ENCODE measurements around the gene TMC8. TPM values are rescaled to one million over a fixed set of nuclear protein-coding genes. Genes with fewer than 3 reads are reported as not detected.

Gene TMC8
- total and polyA plus RNA-seq, 2 of the 8 experiments (the other 6 are each of a cell fraction or from before 2014, with no cell fraction given) = 1.00 to 2.8 TPM

GRCh38 chr17:78081551-78081950 lies 49.0 kb upstream of the TMC8 start:
- FAIRE-seq = no peak
- POLR2A ChIA-PET (ENCODE audit: partially characterized antibody) = no interaction called here

More at GRCh38 chr17:78081551-78081950, 49.0 kb upstream of the TMC8 start:
- WGBS, 2 experiments (ENCODE audit: extremely low coverage in 1 of 2, insufficient coverage in 1 of 2, insufficient read length in 1 of 2, insufficient replicate concordance in 2 of 2, low coverage in 1 of 2, low lambda C conversion rate in 2 of 2, missing lambda C conversion rate in 1 of 2) = 93% methylated on average over 3 of the region's 3 CpGs; no CpG with 5 or more reads in 1 of the 2 experiments
- no peak overlapping the region for H2BK5ac ChIP-seq (ENCODE audit: low read depth, low read length)
- H2AFZ ChIP-seq (ENCODE audit: low read length) = no peak overlapping the region
- H3K9ac ChIP-seq (replicated peaks in 1 of 4; ENCODE audit: extremely low read depth in 1 of 4, low read depth in 3 of 4, low read length in 3 of 4) = no peak overlapping the region
- CTCF ChIA-PET (ENCODE audit: partially characterized antibody) = interaction anchor here (0.6 to 1.3 kb wide), 2 partner anchors 12 to 31 kb away, joined by 3 to 4 read pairs; no protein-coding TSS in a partner anchor
- H3K27ac ChIP-seq (ENCODE audit: low read depth, low read length) = no peak overlapping the region
- H4K5ac ChIP-seq (ENCODE audit: insufficient read length, low read depth, low read length) = no peak overlapping the region
- no peaks in the 10 kb centered on the region for H3K23me2 ChIP-seq (ENCODE audit: low read depth, low read length)
- H3K36me3 ChIP-seq (ENCODE audit: control insufficient read depth in 2 of 4, insufficient read depth in 4 of 4, low read length in 3 of 4) = peaks cover 13 to 50% (median 28%) of the 10 kb centered on the region in 4 experiments; a peak in 7 of 8 replicates
- H3K27me3 ChIP-seq (replicated peaks in 1 of 4; ENCODE audit: control insufficient read depth in 3 of 4, extremely low read depth in 1 of 4, insufficient read depth in 3 of 4, low read length in 3 of 4) = no peaks in the 10 kb centered on the region
- H3K4ac ChIP-seq (replicated peaks; ENCODE audit: insufficient read length, low read depth, low read length) = no peak overlapping the region
- no peak overlapping the region for H3K4me3 ChIP-seq (ENCODE audit: extremely low read depth in 1 of 4, insufficient read depth in 2 of 4, low read depth in 3 of 4, low read length in 4 of 4)
- no peaks in the 10 kb centered on the region for H3K9me3 ChIP-seq (ENCODE audit: insufficient read depth in 2 of 2, low read depth in 1 of 2, low read length in 1 of 2)
- no peaks in the 10 kb centered on the region for H3K79me2 ChIP-seq (ENCODE audit: control insufficient read depth in 1 of 2, insufficient read depth in 2 of 2, low read length in 2 of 2)
- H4K8ac ChIP-seq (ENCODE audit: extremely low read depth, insufficient read depth, low read length) = no peak overlapping the region
- TF ChIP-seq SRF (IDR thresholded peaks at IDR 0.05; ENCODE audit: low read depth, low read length) (no peak), SP1 (IDR thresholded peaks at IDR 0.05; ENCODE audit: low read depth, low read length) (no peak), EGR1 (IDR thresholded peaks at IDR 0.05; ENCODE audit: borderline replicate concordance, low read depth, low read length) (no peak), CHD1 (IDR thresholded peaks at IDR 0.05; ENCODE audit: low read depth, low read length) (no peak), BRCA1 (IDR thresholded peaks at IDR 0.05; ENCODE audit: low read depth, low read length) (no peak), ASH2L (IDR thresholded peaks at IDR 0.05; ENCODE audit: low read length) (no peak), FOSL1 (IDR thresholded peaks at IDR 0.05; ENCODE audit: insufficient read depth, low read depth, low read length) (no peak), RBBP5 (IDR thresholded peaks at IDR 0.05; ENCODE audit: borderline replicate concordance, low read depth, low read length) (no peak), SIX5 (IDR thresholded peaks at IDR 0.05; ENCODE audit: low read depth, low read length) (no peak), EZH2 (IDR thresholded peaks at IDR 0.05; ENCODE audit: low read depth, low read length, severe bottlenecking) (no peak)
- no peaks in the 10 kb centered on the region for H3K4me1 ChIP-seq (replicated peaks in 1 of 4; ENCODE audit: control insufficient read depth in 3 of 4, insufficient read depth in 4 of 4, low read length in 3 of 4)
- no peak overlapping the region for H2BK20ac ChIP-seq (ENCODE audit: low read length)
- no peak overlapping the region for H2BK120ac ChIP-seq (replicated peaks; ENCODE audit: low read depth, low read length)
- H2AK5ac ChIP-seq (ENCODE audit: low read depth, low read length) = no peak overlapping the region
- H3K18ac ChIP-seq (ENCODE audit: extremely low read depth, low read length) = no peak overlapping the region
- H3K4me2 ChIP-seq (ENCODE audit: insufficient read depth in 1 of 2, low read depth in 2 of 2, low read length in 2 of 2) = no peak overlapping the region
- no peak overlapping the region for H3K14ac ChIP-seq (ENCODE audit: insufficient read length)
- DNase-seq (ENCODE audit: low read depth in 1 of 2, low spot score in 2 of 2) = no peak
- no peak overlapping the region for H2BK15ac ChIP-seq (ENCODE audit: low read length)
- no peaks in the 10 kb centered on the region for H3K79me1 ChIP-seq (ENCODE audit: low read depth, low read length)
- H2BK12ac ChIP-seq (ENCODE audit: low read depth, low read length) = no peak overlapping the region
- H3K23ac ChIP-seq (ENCODE audit: insufficient read length) = no peak overlapping the region
- H4K20me1 ChIP-seq (replicated peaks in 1 of 2; ENCODE audit: control insufficient read depth in 1 of 2, insufficient read depth in 2 of 2, low read length in 2 of 2) = peaks cover 0 to 2% of the 10 kb centered on the region in 2 experiments
- H3K56ac ChIP-seq (replicated peaks; ENCODE audit: insufficient read length, low read depth, low read length) = no peak overlapping the region
- no peak overlapping the region for H4K91ac ChIP-seq (replicated peaks; ENCODE audit: insufficient read length, low read length)

Data from H1 (cell line).